ENCODE results near the gene RNF215. TPM values are rescaled to one million over a fixed set of nuclear protein-coding genes. Genes with fewer than 3 reads are reported as not detected.

The RNF215 gene
- total and polyA plus RNA-seq, 2 of the 13 experiments (the other 11 are each of a cell fraction or from before 2014, with no cell fraction given): 5.3 to 6.1 TPM

- TF ChIP-seq POLR2G (IDR thresholded peaks at IDR 0.05; ENCODE audit: low read depth, low read length): peak; percentile 93
- peak; percentile 55; the same call in 1 of the 2 replicates for TF ChIP-seq ZNF670 (CRISPR knock-in tag; IDR thresholded peaks at IDR 0.05; ENCODE audit: borderline replicate concordance)
- TF ChIP-seq KMT2A (CRISPR knock-in tag; IDR thresholded peaks at IDR 0.05): peak; percentile 82; the same call in 1 of the 2 replicates
- TF ChIP-seq ZNF30 (CRISPR knock-in tag; IDR thresholded peaks at IDR 0.05): no peak
- 0 out of 2 replicates have a peak, but pooled peaks have one; percentile 56 for TF ChIP-seq ZNF766 (CRISPR knock-in tag; IDR thresholded peaks at IDR 0.05; ENCODE audit: borderline replicate concordance)
- TF ChIP-seq ZNF350 (CRISPR knock-in tag; IDR thresholded peaks at IDR 0.05; ENCODE audit: borderline replicate concordance, low read depth): peak; percentile 81
- TF ChIP-seq NCOA5 (CRISPR knock-in tag; IDR thresholded peaks at IDR 0.05): no peak
- TF ChIP-seq, protein P1, sequence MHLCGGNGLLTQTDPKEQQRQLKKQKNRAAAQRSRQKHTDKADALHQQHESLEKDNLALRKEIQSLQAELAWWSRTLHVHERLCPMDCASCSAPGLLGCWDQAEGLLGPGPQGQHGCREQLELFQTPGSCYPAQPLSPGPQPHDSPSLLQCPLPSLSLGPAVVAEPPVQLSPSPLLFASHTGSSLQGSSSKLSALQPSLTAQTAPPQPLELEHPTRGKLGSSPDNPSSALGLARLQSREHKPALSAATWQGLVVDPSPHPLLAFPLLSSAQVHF (CRISPR knock-in tag; IDR thresholded peaks at IDR 0.05): no peak
- no peak for TF ChIP-seq ZNF557 (CRISPR knock-in tag; IDR thresholded peaks at IDR 0.05)
- no peak for TF ChIP-seq CHD4 (IDR thresholded peaks at IDR 0.05; ENCODE audit: borderline replicate concordance, low read length)
- no peak for TF ChIP-seq CBX2 (IDR thresholded peaks at IDR 0.05; ENCODE audit: low read depth, low read length)
- TF ChIP-seq CBX2 (CRISPR knock-in tag; IDR thresholded peaks at IDR 0.05; ENCODE audit: low read depth): no peak
- no peak for TF ChIP-seq ZNF749 (CRISPR knock-in tag; IDR thresholded peaks at IDR 0.05; ENCODE audit: borderline replicate concordance)
- TF ChIP-seq DBP (CRISPR knock-in tag; IDR thresholded peaks at IDR 0.05; ENCODE audit: not compliant biosample characterization): no peak
- no peak for TF ChIP-seq RCOR2 (CRISPR knock-in tag; IDR thresholded peaks at IDR 0.05)
- peak; percentile 93 for TF ChIP-seq HOXA5 (CRISPR knock-in tag; IDR thresholded peaks at IDR 0.05)
- TF ChIP-seq ZNF839 (CRISPR knock-in tag; IDR thresholded peaks at IDR 0.05; ENCODE audit: borderline replicate concordance): no peak; the same call in 1 of the 2 replicates
- no peak for TF ChIP-seq RARG (CRISPR knock-in tag; IDR thresholded peaks at IDR 0.05; ENCODE audit: low read depth)
- peak; percentile 95 for TF ChIP-seq KAT8 (CRISPR knock-in tag; IDR thresholded peaks at IDR 0.05)
- TF ChIP-seq, protein P2, sequence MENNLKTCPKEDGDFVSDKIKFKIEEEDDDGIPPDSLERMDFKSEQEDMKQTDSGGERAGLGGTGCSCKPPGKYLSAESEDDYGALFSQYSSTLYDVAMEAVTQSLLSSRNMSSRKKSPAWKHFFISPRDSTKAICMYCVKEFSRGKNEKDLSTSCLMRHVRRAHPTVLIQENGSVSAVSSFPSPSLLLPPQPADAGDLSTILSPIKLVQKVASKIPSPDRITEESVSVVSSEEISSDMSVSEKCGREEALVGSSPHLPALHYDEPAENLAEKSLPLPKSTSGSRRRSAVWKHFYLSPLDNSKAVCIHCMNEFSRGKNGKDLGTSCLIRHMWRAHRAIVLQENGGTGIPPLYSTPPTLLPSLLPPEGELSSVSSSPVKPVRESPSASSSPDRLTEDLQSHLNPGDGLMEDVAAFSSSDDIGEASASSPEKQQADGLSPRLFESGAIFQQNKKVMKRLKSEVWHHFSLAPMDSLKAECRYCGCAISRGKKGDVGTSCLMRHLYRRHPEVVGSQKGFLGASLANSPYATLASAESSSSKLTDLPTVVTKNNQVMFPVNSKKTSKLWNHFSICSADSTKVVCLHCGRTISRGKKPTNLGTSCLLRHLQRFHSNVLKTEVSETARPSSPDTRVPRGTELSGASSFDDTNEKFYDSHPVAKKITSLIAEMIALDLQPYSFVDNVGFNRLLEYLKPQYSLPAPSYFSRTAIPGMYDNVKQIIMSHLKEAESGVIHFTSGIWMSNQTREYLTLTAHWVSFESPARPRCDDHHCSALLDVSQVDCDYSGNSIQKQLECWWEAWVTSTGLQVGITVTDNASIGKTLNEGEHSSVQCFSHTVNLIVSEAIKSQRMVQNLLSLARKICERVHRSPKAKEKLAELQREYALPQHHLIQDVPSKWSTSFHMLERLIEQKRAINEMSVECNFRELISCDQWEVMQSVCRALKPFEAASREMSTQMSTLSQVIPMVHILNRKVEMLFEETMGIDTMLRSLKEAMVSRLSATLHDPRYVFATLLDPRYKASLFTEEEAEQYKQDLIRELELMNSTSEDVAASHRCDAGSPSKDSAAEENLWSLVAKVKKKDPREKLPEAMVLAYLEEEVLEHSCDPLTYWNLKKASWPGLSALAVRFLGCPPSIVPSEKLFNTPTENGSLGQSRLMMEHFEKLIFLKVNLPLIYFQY (CRISPR knock-in tag; IDR thresholded peaks at IDR 0.05; ENCODE audit: borderline replicate concordance): no peak; the same call in 1 of the 2 replicates
- TF ChIP-seq CCDC6 (CRISPR knock-in tag; IDR thresholded peaks at IDR 0.05): no peak
- TF ChIP-seq, protein P3, sequence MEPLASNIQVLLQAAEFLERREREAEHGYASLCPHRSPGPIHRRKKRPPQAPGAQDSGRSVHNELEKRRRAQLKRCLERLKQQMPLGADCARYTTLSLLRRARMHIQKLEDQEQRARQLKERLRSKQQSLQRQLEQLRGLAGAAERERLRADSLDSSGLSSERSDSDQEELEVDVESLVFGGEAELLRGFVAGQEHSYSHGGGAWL (CRISPR knock-in tag; IDR thresholded peaks at IDR 0.05): peak; percentile 41; the same call in 1 of the 2 replicates
- TF ChIP-seq ZNF773 (CRISPR knock-in tag; IDR thresholded peaks at IDR 0.05; ENCODE audit: borderline replicate concordance): no peak
Observed at GRCh38 chr22:30356449-30357235, 30.6 kb downstream of the RNF215 start, which contains the start of the genes CCDC157 and SF3A1 (continued).
